Activated CD8-positive, alpha-beta memory T cell treated with anti-CD3 and anti-CD28 coated beads, Interleukin-2, amount 50 U/mL, for 1 hour (primary cell): Measurements from ENCODE around the gene CCDC171.
"Not testable (repeated sequence)": the region's sequence is repeated elsewhere in the genome, so short reads cannot be mapped to it uniquely, and the experiment has no call there.

Source experiments
- DNase-seq: peaks from one replicate; pipeline ENCODE4 v3.0.0-alpha.2; 2020; ENCODE audit errors: extremely low read depth

The CCDC171 gene

DNA sequence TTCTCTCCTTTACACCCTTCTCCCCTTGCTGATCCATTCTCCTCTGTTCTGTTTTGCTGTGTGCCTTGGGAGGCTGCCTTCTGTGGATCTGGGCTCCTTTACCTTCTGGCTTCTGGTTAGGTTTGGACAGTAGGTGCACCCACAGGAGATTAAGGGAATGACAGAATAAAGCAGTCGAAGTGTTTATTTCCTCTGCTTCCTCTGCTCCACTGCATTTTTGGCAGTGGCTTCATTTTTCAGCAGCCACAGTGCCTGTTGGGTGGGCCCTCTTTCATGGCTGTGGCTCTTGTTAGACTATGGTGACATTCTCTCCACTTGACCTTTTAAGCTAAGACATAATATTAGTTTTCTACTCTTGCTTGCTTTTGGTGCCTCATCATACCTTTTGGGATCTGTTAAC lies 144.1 kb downstream of the CCDC171 start:
- no peak for DNase-seq

DNA sequence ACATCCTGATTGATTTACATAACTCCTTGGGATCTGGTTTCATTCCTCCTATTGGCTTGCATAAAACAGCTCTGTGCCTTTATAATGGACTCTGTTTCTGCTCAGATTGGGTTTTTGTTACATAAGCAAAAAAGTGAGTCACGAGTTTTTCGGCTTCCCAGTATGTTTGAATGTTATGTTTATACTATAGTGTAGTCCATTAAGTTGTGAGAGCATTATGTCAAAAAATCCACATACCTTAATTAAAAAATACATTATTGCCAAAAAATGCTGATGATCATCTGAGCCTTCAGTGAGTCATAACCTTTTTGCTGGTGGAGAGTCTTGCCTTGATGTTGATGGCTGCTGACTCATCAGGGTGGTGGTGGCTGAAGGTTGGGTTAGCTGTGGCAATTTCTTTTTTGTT lies 144.6 kb downstream of the CCDC171 start:
- no peak for DNase-seq

DNA sequence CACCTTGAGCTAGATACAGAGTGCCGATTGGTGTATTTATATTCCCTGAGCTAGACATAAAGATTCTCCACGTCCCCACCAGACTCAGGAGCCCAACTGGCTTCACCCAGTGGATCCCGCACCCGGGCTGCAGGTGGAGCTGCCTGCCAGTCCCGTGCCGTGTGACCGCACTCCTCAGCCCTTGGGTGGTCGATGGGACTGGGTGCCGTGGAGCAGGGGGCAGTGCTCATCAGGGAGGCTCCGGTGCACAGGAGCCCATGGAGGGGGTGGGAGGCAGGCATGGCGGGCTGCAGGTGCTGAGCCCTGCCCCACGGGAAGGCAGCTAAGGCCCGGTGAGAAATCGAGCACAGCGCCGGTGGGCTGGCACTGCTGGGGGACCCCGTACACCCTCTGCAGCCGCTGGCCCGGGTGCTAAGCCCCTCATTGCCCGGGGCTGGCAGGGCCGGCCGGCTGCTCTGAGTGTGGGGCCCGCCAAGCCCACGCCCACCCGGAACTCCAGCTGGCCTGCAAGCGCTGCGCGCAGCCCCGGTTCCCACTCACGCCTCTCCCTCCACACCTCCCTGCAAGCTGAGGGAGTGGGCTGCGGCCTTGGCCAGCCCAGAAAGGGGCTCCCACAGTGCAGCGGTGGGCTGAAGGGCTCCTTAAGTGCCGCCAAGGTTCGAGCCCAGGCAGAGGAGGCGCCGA lies 147.2 kb downstream of the CCDC171 start:
- not testable (repeated sequence) for DNase-seq

DNA sequence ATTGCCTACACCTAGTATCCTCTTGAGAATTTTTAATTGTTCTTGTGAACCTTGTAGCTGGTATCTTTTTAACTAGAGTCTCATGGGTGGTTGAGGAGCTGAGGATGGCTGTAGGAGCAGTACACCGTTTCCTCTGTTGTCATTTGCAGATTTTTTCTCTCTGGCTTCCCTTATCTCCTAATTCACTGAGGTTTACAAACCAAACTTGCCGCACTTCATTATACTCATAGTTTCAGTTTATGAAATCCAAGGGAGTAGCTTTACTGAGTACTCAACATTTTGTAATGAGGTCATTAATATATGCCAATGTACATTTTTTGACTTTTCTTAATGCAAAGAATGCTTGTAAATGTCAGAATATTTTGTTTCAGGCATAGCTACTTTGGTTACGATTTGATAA lies 154.2 kb downstream of the CCDC171 start:
- no peak for DNase-seq

DNA sequence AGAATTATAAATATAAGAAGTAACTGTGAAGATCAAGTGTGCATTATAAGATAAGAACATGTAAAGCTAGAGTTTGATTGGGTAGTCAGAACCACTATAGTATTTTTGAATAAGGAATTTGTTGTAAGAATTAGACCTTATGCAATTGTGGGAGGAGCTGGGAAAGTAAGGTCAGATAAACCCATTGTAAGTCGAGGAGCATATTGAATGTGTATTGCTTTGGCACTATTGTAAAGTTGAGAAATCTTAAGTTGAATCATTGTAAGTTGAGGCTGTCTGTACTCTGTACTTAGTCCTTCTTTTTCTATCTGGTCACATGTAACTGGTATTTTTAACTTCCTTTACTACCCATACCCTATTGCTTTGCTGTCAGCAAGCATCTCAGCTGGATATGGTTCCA lies 158.7 kb downstream of the CCDC171 start:
- no peak for DNase-seq

DNA sequence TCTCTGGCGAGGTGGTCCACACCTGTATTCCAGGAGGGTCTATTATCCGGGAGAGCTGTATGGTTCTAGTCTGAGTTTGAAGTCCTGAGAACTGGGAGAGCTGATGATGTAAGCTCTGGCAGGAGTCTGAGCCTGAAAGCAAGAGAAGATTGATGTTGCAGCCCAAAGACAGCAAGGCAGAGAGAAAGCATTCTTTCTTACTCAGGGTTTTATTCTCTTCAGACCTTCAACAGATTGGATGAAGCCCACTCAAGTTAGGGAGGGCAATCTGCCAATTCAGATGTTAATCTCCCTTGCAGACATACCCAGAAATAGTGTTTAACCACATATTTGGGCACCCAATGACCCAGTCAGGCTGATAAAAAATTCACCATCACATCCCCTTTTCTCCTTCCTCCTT lies 159.1 kb downstream of the CCDC171 start:
- DNase-seq: no peak

DNA sequence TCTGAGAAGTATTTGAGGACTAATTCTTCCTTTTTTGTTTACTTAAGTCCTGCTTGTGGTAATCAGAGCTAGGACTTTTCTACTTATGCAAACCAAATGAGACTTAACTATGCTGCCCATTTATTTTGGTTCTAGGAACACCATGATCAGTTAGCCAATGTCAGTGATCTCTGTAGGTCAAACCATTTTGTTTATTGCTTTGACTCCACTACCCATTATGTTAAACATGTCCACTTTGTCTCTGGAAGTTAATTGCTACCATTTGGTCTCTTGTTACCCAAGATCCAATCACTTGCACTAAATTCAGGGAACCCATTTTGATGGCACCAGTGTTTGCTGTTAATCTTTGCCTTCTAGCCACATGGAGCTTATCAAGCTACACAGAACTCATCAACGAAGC lies 161.9 kb downstream of the CCDC171 start:
- no peak for DNase-seq

DNA sequence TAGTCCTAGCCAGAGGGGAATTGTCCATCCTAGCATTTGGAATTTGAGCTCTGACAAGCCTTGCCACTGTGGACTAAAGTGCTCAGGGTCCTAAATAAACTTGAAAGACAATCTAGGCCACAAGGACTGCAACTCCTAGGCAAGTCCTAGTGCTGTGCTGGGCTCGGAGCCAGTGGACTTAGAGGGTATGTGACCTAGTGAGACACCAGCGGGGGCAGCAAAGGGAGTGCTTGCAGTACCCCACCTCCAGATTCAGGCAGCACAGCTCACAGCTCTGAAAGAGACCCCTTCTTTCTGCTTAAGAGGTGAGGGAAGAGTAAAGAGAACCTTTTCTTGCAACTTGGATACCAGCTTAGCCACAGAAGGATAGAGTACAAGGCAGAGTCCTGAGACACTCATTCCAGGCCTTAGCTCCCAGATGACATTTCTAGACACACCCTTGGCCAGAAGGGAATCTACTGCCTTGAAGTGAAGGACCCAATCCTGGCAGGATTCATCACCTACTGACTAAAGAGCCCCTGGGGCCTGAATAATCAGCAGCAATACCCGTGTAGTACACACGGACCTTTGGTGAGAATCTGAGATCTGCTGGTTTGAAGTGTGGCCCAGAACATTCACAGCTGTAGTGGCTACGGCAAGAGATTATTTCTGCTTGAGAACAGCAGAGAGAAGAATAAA lies 164.6 kb downstream of the CCDC171 start:
- DNase-seq: no peak

DNA sequence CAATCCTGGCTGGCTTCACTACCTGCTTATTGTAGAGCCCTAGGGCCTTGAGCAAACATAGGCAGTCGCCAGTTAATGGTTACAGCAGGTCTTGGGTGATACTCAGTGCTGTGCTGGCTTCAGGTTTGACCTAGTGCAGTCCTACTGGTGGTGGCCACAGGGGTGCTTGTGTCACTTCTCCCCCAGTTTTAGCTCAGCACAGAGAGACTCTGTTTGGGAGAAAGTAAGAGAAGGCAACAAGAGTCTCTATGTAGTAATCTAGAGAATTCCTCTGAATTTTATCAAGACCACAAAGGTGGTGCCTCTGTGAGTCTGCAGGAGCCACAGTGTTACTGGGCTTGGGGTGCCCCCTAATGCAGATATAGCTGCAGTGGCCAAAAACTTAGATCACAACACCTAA lies 165.6 kb downstream of the CCDC171 start:
- DNase-seq: no peak

DNA sequence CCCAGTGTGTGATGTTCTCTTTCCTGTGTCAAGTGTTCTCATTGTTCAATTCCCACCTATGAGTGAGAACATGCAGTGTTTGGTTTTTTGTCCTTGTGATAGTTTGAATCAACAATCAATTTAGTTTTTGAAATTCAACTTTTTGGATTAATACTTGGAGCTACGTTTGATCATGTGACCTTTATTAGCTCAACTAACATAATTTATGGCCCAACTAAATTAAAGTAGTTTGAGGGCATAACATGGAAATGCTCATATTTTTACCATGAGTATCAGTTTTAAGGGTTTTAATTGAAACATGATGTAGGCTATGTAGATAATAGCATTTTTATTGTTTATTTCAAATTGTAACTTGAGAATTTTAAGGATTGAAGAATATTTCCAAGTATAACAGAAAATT lies 168.0 kb downstream of the CCDC171 start:
- DNase-seq: no peak

DNA sequence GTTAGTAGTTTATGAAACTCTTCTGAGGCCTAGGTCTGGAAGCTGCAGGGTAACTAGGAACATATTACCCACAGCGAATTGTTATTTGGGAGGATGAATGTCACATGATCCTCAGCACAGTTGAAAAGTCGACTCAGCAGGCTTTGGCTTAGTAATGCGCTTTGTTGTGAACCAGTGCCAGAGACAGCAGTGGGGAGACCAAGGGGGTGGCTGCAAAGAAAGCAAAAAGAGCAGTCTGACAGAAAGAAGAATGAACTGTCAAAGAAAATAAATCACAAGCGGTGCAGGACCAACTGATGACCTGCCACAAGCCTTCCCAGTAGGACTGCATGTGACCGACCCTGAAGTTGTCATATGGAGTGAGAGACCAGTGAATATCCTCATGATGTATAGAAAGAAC lies 170.0 kb downstream of the CCDC171 start:
- DNase-seq: no peak

DNA sequence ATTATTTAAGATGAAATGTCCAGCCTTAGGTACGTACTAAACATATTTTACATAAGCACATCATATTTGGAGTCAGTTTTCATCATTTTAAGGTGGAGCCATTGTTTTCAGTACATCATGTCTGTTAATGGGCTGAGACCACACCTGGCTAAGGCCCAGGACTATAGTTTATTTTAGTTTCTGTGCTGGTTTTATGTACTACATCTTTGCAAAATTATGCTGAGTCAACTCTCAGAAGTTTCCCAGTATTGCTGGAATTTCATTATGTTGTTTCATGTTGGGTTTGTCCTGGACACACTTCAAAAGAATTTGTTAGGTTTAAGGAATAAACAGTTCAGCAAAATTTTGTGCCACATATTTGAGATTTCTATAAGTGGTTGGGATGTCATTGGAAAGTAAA lies 171.2 kb downstream of the CCDC171 start:
- DNase-seq: no peak

DNA sequence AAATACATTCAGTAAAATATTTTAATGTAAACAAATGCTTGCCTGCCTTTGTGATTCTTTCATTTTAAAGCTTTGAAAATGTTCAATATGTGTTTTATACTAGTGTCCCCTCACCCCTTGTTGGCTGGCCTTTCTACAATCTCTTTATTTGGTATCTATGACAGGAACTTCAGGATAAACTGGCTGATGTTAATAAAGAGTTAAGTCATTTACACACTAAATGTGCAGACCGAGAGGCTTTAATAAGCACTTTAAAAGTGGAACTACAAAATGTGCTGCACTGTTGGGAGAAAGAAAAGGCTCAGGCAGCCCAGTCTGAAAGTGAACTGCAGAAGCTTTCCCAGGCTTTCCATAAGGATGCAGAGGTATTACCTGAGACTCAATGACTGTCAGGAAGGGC lies 171.8 kb downstream of the CCDC171 start:
- no peak for DNase-seq

DNA sequence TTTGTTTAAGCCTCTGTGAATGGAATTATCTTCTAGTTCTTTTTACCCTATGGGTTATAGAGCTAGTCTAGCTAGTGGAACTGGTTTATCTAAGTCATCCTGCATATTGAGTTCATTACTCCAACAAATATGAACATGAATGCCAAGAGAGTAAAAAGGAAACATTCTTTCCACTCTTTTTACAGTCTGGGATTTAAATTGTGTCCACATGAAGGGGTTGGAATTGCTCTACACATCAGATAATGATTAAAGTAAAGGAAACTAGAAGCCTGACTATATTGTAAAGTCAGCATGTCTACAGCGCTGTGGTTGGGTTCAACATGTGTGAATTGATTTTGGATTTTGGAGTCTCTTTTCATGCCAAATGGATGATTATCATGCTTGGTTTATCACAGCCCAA lies 173.1 kb downstream of the CCDC171 start:
- DNase-seq: no peak

DNA sequence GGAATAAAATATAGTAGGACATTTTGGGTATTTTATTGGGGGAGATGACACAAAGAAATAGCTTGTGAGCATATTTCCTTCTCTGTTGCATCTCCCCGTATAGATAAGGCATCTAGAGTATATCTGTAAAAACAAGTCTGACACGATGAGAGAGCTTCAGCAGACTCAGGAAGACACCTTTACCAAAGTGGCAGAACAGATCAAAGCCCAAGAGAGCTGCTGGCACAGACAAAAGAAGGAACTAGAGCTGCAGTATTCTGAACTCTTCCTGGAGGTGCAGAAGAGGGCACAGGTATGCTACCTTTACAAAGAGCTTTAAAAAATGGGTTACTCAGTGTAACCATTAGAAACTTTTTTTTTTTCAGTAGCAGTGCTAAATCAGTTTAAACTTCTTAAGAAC lies 176.7 kb downstream of the CCDC171 start:
- no peak for DNase-seq

DNA sequence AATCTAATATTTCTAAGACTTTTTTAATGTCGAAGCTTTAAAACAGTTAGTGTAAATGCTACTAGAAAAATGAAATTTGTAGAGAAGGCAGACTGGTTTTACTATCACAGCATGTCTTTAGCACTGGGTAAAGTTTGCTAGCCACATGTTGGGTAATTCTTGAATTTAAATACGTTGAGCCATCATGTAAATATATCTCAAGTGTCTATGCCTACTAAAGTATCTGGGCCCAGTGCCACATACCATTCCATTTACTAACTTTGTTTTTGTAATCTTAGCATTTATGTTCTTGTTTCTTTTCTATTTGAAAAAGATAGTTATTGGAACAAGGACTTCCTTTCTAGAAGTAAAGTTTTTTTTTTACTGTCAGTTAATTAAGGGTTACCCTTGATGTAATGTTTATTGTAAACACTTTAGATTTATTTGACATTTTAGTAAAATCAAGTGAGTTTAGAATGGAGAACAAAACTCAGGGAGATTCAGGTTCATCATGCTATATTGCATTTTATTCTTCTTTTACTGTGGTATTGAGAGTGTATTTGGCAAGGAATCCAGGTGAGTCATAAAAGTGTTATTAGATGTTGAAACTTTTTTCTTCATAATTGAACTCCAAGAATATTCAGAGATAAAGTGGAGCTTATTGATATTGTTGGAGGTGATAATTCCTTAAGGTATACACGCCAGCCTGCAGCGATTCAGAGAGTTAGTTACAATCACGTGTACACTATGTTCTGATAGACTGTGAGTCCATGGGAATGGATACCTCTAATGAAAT lies 182.4 kb downstream of the CCDC171 start:
- DNase-seq: no peak

DNA sequence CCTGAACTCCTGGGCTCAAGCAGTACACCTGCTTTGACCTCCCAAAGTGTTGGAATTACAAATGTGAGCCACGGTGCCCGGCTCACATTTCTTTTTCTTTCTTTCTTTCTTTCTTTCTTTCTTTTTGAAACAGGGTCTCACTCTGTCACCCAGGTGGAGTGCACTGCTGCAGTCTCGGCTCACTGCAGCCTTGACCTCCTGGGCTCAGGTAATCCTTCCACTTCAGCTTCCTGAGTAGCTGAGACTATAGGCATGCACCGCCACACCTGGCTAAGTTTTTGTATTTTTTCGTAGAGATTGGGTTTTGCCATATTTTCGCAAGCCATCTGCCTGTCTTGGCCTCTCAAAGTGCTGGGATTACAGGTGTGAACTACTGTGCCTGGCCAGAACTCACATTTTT lies 183.7 kb downstream of the CCDC171 start:
- DNase-seq: no peak

DNA sequence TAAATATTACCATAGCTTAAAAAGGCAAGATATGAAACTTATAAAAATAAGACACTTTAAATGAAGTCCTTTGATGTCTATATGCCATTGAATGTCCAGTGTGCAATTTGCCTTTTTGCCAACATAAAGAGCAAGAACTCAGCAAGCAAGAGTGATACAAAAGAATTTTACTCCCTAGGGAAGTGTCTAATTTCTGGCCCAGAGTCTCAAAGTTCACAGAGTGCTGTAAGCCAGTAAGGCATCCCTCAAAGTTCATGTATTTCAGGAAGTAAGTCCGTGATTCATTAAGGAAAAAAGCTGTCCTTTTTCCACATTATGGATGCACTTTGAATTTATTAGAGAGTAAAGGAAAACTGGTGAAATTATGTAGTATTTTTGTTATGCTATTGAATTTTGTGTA lies 185.2 kb downstream of the CCDC171 start:
- no peak for DNase-seq

DNA sequence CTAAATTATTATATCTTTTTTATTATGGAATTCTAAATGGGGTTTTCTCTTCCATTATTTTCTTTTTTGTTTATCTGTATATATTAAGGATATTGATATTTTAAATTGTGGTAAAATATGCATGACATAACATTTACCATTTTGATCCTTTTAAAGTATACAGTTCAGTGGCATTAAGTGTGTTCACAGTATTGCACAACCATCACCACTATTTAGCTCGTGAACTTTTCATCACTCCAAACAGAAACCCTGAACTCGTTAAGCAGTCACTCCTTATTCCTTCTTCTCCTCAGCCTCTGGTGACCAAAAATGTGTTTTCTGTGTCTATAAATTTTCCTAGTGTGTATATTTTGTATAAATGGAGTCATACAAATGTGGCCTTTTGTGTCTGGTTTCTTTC lies 188.2 kb downstream of the CCDC171 start:
- DNase-seq: no peak

DNA sequence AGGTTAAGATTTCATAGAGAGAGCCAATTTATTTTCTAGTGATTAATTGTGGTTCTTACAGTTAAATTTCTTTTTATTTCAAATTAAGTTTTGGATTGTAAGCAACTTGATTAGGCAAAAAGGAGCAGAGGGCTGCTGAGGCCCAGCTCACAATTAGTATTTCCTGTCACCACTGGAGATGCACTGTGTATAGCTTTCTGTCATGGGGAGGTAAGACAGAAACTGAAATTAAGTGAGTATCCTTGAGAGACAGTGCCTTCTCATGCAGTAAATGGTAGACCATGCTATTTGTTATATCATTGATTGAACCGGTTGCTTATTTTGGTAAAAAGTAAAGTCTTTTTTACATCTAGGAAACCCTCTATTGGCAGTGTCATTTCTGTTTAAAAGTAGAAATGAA lies 190.7 kb downstream of the CCDC171 start:
- no peak for DNase-seq

DNA sequence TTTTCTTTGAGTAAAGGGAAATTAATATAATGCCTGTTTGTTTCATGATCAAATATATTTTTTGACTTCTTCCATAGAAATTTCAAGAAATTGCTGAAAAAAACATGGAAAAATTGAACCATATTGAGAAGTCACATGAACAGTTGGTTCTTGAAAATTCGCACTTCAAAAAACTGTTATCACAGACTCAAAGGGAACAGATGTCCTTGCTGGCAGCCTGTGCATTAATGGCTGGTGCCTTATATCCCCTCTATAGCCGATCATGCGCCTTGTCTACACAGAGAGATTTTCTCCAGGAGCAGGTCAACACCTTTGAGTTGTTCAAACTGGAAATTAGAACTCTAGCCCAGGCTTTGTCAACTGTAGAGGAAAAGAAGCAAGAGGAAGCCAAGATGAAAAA lies 191.4 kb downstream of the CCDC171 start:
- no peak for DNase-seq

DNA sequence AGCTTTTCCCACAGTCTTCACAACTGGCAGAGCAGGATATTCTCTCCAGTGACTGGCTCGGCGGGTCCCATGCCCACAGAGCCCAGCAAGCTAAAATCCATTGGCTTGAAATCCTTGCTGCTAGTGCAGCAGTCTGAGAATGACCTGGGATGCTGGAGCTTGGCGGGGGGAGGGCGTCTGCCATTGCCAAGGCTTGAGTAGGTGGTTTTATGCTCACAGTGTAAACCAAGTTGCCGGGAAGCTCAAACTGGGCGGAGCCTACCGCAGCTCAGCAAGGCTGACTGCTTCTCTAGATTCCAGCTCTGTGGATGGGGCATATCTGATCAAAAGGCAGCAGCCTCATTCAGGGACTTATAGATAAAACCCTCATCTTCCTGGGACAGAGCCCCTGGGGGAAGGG lies 194.1 kb downstream of the CCDC171 start:
- no peak for DNase-seq

DNA sequence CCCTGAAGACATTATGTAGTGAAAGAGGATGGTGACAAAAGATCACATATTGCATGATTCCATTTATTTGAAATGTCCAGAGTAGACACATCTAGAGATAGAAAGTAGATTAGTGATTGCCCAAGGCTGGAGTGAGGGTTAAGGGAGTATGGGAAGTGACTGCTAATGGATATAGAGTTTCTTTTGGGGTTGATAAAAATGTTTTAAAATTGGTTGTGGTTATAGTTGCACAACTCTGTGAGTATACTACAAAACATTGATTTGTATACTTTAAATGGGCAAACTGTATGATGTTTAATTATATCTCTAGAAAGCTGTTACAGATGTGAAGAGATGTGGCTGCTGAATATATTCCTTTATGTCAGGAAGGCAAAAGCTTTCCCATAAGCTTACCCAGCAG lies 202.8 kb downstream of the CCDC171 start:
- no peak for DNase-seq
